Smooth muscle cell of the brain vasculature (primary cell): ENCODE data around the gene ZNF212.

Experiments
- DNase-seq: peaks from one replicate; pipeline ENCODE4 v3.0.0-alpha.2; 2012; ENCODE audit warnings: low read depth, low spot score

The ZNF212 gene

GRCh38 chr7:149284850-149285585 is 45.6 kb downstream of the ZNF212 start:
- DNase-seq, result no peak

GRCh38 chr7:149285603-149286002 is 46.2 kb downstream of the ZNF212 start:
- no peak for DNase-seq

GRCh38 chr7:149286811-149287400 is 47.5 kb downstream of the ZNF212 start:
- no peak for DNase-seq

GRCh38 chr7:149287622-149288021 is 48.2 kb downstream of the ZNF212 start:
- no peak for DNase-seq

GRCh38 chr7:149289262-149289661 is 49.8 kb downstream of the ZNF212 start:
- no peak for DNase-seq

- DNase-seq, result no peak
Measured at GRCh38 chr7:149289856-149290255, 50.4 kb downstream of the ZNF212 start.

- no peak for DNase-seq
Measured at GRCh38 chr7:149291036-149291780, 51.8 kb downstream of the ZNF212 start.

GRCh38 chr7:149291781-149292461 is 52.5 kb downstream of the ZNF212 start:
- no peak for DNase-seq

GRCh38 chr7:149292462-149292823 is 53.0 kb downstream of the ZNF212 start:
- no peak for DNase-seq

- DNase-seq, result no peak
Measured at GRCh38 chr7:149293338-149293737, 53.9 kb downstream of the ZNF212 start.

GRCh38 chr7:149293946-149294633 is 54.6 kb downstream of the ZNF212 start:
- no peak for DNase-seq

GRCh38 chr7:149294634-149295480 is 55.4 kb downstream of the ZNF212 start:
- no peak for DNase-seq

- DNase-seq, result no peak
Measured at GRCh38 chr7:149295481-149295850, 56.0 kb downstream of the ZNF212 start.

GRCh38 chr7:149296368-149296767 is 56.9 kb downstream of the ZNF212 start:
- no peak for DNase-seq

- no peak for DNase-seq
Measured at GRCh38 chr7:149297034-149297755, 57.7 kb downstream of the ZNF212 start.

GRCh38 chr7:149300620-149301285 is 61.3 kb downstream of the ZNF212 start:
- DNase-seq, result no peak

GRCh38 chr7:149302222-149302621 is 62.8 kb downstream of the ZNF212 start:
- no peak for DNase-seq

- no peak for DNase-seq
Measured at GRCh38 chr7:149302865-149303264, 63.4 kb downstream of the ZNF212 start.

- DNase-seq, result no peak
Measured at GRCh38 chr7:149304006-149304405, 64.6 kb downstream of the ZNF212 start.
